ENCODE results near the gene RBM5.

- TF ChIP-seq SIN3A (IDR thresholded peaks at IDR 0.05; ENCODE audit: borderline replicate concordance, low read depth, low read length) (no peak), RXRA (IDR thresholded peaks at IDR 0.05; ENCODE audit: borderline replicate concordance, low read depth) (no peak), POLR2AphosphoS5 (IDR thresholded peaks at IDR 0.05; ENCODE audit: low read depth, low read length) (no peak), TAF1 (IDR thresholded peaks at IDR 0.05; ENCODE audit: borderline replicate concordance, low read depth, low read length) (no peak), EP300 (IDR thresholded peaks at IDR 0.05; ENCODE audit: borderline replicate concordance in 1 of 2, low read depth in 1 of 2, low read length in 1 of 2) (no peak), MXI1 (IDR thresholded peaks at IDR 0.05; ENCODE audit: low read depth, low read length) (no peak), RAD21 (IDR thresholded peaks at IDR 0.05; ENCODE audit: low read length) (no peak), REST (IDR thresholded peaks at IDR 0.05; ENCODE audit: low read depth, low read length) (no peak)
- TF ChIP-seq, protein P1, sequence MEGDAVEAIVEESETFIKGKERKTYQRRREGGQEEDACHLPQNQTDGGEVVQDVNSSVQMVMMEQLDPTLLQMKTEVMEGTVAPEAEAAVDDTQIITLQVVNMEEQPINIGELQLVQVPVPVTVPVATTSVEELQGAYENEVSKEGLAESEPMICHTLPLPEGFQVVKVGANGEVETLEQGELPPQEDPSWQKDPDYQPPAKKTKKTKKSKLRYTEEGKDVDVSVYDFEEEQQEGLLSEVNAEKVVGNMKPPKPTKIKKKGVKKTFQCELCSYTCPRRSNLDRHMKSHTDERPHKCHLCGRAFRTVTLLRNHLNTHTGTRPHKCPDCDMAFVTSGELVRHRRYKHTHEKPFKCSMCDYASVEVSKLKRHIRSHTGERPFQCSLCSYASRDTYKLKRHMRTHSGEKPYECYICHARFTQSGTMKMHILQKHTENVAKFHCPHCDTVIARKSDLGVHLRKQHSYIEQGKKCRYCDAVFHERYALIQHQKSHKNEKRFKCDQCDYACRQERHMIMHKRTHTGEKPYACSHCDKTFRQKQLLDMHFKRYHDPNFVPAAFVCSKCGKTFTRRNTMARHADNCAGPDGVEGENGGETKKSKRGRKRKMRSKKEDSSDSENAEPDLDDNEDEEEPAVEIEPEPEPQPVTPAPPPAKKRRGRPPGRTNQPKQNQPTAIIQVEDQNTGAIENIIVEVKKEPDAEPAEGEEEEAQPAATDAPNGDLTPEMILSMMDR (IDR thresholded peaks at IDR 0.05) = no peak
- TF ChIP-seq, protein P2, sequence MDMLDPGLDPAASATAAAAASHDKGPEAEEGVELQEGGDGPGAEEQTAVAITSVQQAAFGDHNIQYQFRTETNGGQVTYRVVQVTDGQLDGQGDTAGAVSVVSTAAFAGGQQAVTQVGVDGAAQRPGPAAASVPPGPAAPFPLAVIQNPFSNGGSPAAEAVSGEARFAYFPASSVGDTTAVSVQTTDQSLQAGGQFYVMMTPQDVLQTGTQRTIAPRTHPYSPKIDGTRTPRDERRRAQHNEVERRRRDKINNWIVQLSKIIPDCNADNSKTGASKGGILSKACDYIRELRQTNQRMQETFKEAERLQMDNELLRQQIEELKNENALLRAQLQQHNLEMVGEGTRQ (IDR thresholded peaks at IDR 0.05; ENCODE audit: borderline replicate concordance, low read depth, low read length) = no peak
Measured at GRCh38 chr3:50151728-50152127, 63.0 kb downstream of the RBM5 start.
